ENCODE data around the gene POLR3A.

DNA sequence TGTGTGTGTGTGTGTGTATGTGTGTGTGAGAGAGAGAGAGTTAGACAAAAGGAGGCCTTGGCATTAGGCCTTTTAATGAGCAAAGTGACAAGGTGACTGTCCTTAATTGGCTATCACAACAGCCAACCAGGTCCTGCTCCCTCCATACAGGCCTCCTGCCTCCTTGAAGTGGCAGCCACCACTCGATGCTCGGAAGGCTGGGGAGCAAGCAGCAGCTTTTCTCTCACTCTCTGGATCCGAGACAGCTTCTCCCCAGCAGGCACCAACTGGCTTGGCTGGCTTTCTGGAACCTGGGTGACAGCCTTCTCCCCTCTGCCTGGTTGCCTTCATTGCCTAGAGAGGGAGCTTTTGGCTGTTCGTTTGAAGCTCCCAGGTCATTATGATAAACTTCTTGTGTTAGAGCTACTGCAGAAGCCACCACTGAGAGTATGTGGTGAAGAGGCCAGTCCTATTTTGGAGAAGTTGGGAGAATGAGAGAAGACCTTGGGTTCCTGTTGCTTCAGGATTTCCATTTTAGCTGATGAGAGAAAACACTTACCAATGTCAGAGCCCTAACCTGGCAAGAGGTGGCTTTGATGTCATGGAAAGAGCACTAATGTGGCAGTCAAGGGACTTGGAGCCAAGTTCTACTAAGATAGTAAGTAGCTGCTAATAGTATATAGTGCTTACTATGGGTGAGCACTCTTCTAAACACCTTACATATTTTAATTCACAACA is 42.0 kb upstream of the POLR3A start:
- TF ChIP-seq GATA2 (IDR thresholded peaks at IDR 0.05; ENCODE audit: low read depth, low read length): no peak
- TF ChIP-seq GATA3 (IDR thresholded peaks at IDR 0.05; ENCODE audit: low read depth, low read length): no peak
